Ishikawa (cell line): ENCODE data around the gene USP2.

Source experiments
- CEBPB ChIP-seq: IDR thresholded peaks from 2 replicates; pipeline ENCODE4 v1.6.1; 2012
- CREB1 ChIP-seq: IDR thresholded peaks from 2 replicates; pipeline ENCODE4 v1.6.1; 2012; ENCODE audit warnings: low read depth
- EGR1 ChIP-seq: IDR thresholded peaks from 2 replicates; pipeline ENCODE4 v1.6.1; 2012
- EP300 ChIP-seq: IDR thresholded peaks from 2 replicates; pipeline ENCODE4 v1.6.1; 2012; ENCODE audit warnings: borderline replicate concordance
- FOXM1 ChIP-seq: IDR thresholded peaks from 2 replicates; pipeline ENCODE4 v1.6.1; 2012; ENCODE audit warnings: low read depth, borderline replicate concordance
- MAX ChIP-seq: IDR thresholded peaks from 2 replicates; pipeline ENCODE4 v1.6.1; 2012
- NFIC ChIP-seq: IDR thresholded peaks from 2 replicates; pipeline ENCODE4 v1.6.1; 2012
- RAD21 ChIP-seq: IDR thresholded peaks from 2 replicates; pipeline ENCODE4 v1.6.1; 2012; ENCODE audit warnings: low read depth
- REST ChIP-seq: IDR thresholded peaks from 2 replicates; pipeline ENCODE4 v1.6.1; 2012; ENCODE audit warnings: low read depth, mild to moderate bottlenecking
- TAF1 ChIP-seq: IDR thresholded peaks from 2 replicates; pipeline ENCODE4 v1.6.1; 2012; ENCODE audit warnings: low read depth, mild to moderate bottlenecking
- TCF12 ChIP-seq: IDR thresholded peaks from 2 replicates; pipeline ENCODE4 v1.6.1; 2012; ENCODE audit warnings: low read depth
- TEAD4 ChIP-seq: IDR thresholded peaks from 2 replicates; pipeline ENCODE4 v1.6.1; 2012
- USF1 ChIP-seq: IDR thresholded peaks from 2 replicates; pipeline ENCODE4 v1.6.1; 2012
- YY1 ChIP-seq: IDR thresholded peaks from 2 replicates; pipeline ENCODE4 v1.6.1; 2012; ENCODE audit warnings: low read depth
- ZBTB7A ChIP-seq: IDR thresholded peaks from 2 replicates; pipeline ENCODE4 v1.6.1; 2012; ENCODE audit warnings: low read depth

USP2 gene

GRCh38 chr11:119316016-119316728 lies 65.3 kb downstream of the USP2 start:
- peak; percentile 57 for TF ChIP-seq NFIC
- TF ChIP-seq TCF12, result 0 out of 2 replicates have a peak, but pooled peaks have one; percentile 12
- no peak for TF ChIP-seq YY1
- no peak for TF ChIP-seq FOXM1
- no peak for TF ChIP-seq TEAD4
- no peak for TF ChIP-seq EGR1
- TF ChIP-seq RAD21, result no peak
- TF ChIP-seq MAX, result no peak
- no peak for TF ChIP-seq EP300
- no peak for TF ChIP-seq CREB1

- TF ChIP-seq NFIC (no peak), TAF1 (no peak), ZBTB7A (no peak), YY1 (no peak), TEAD4 (no peak), RAD21 (no peak), USF1 (no peak), REST (no peak), CREB1 (no peak), CEBPB (no peak), EP300 (no peak), TCF12 (no peak)
Observed at GRCh38 chr11:119315131-119316015, 66.1 kb downstream of the USP2 start.

- TF ChIP-seq FOXM1, result no peak
- no peak for TF ChIP-seq EGR1
- TF ChIP-seq ZBTB7A, result peak; percentile 10; the same call in 1 of the 2 replicates
Observed at GRCh38 chr11:119314726-119315125, 66.8 kb downstream of the USP2 start.

- TF ChIP-seq ZBTB7A (no peak), MAX (no peak), EGR1 (no peak), NFIC (no peak), CREB1 (no peak), REST (no peak), TCF12 (no peak), FOXM1 (no peak), RAD21 (no peak), CEBPB (no peak), EP300 (no peak), TEAD4 (no peak), USF1 (no peak)
Observed at GRCh38 chr11:119310682-119311052, 70.8 kb downstream of the USP2 start.

- no peak for TF ChIP-seq CREB1
- TF ChIP-seq YY1, result no peak
- TF ChIP-seq REST, result no peak
- TF ChIP-seq CEBPB, result no peak
- no peak for TF ChIP-seq EP300
- no peak for TF ChIP-seq MAX
- no peak for TF ChIP-seq TAF1
- TF ChIP-seq ZBTB7A, result no peak
- TF ChIP-seq RAD21, result no peak
- no peak for TF ChIP-seq FOXM1
- no peak for TF ChIP-seq USF1
- no peak for TF ChIP-seq TEAD4
- TF ChIP-seq EGR1, result no peak
- no peak for TF ChIP-seq TCF12
- TF ChIP-seq NFIC, result no peak
Observed at GRCh38 chr11:119309953-119310681, 71.4 kb downstream of the USP2 start.
